ENCODE data around the gene CHST12. TPM values are rescaled to one million over a fixed set of nuclear protein-coding genes. Genes with fewer than 3 reads are reported as not detected.

The CHST12 gene
- total and polyA plus RNA-seq, 11 donors = 12.5 to 20.7 (median 14.8) TPM

GRCh38 chr7:2417981-2418481 is 14.6 kb downstream of the CHST12 start:
- Histone ChIP-seq H3K27me3 (no peaks in the 10 kb centered on the region), H3K4me1 (peaks cover 0 to 26% (median 6%) of the 10 kb centered on the region in 12 donors), H3K9me3 (no peaks in the 10 kb centered on the region), H3K36me3 (peaks cover 0 to 4% (median 0%) of the 10 kb centered on the region in 9 donors), H3K4me3 (no peak overlapping the region), H3K27ac (peak overlapping the region in 2 of 12 donors; percentile 17 to 28)
- intact Hi-C loops (cut with DNase I) = no loop called here
- WGBS, 4 donors = 80 to 88% (median 84%) methylated on average over 15 of the region's 15 CpGs
- no peak for TF ChIP-seq CTCF (IDR thresholded peaks at IDR 0.05)
- TF ChIP-seq POLR2A (IDR thresholded peaks at IDR 0.05) = no peak
- DNase-seq (peak in 1 of 5 donors; percentile 62), ATAC-seq (peak in 3 of 4 donors; percentile 41 to 60 (median 44))

GRCh38 chr7:2420216-2420933 is 17.0 kb downstream of the CHST12 start:
- DNase-seq (no peak), ATAC-seq (no peak)
- Histone ChIP-seq H3K36me3 (peaks cover 0 to 4% (median 0%) of the 10 kb centered on the region in 9 donors), H3K27ac (no peak overlapping the region), H3K27me3 (no peaks in the 10 kb centered on the region), H3K4me1 (peaks cover 0 to 21% (median 4%) of the 10 kb centered on the region in 12 donors), H3K9me3 (no peaks in the 10 kb centered on the region), H3K4me3 (no peak overlapping the region)
- WGBS, 4 donors = 96 to 98% (median 97%) methylated on average over 7 of the region's 7 CpGs
- TF ChIP-seq POLR2A (IDR thresholded peaks at IDR 0.05) (no peak), CTCF (IDR thresholded peaks at IDR 0.05) (no peak)
- intact Hi-C loops (cut with DNase I) = no loop called here

GRCh38 chr7:2421943-2422310 is 18.5 kb downstream of the CHST12 start:
- peaks cover 0 to 4% (median 0%) of the 10 kb centered on the region in 9 donors for H3K36me3 ChIP-seq
- ATAC-seq = no peak
- TF ChIP-seq POLR2A (IDR thresholded peaks at IDR 0.05) (no peak), CTCF (IDR thresholded peaks at IDR 0.05) (no peak)
- DNase-seq = no peak
- 88 to 92% (median 90%) methylated on average over 9 of the region's 9 CpGs for WGBS, 4 donors
- peaks cover 0 to 17% (median 4%) of the 10 kb centered on the region in 12 donors for H3K4me1 ChIP-seq
- H3K9me3 ChIP-seq = no peaks in the 10 kb centered on the region
- intact Hi-C loops (cut with DNase I) = no loop called here
- no peak overlapping the region for H3K4me3 ChIP-seq
- H3K27me3 ChIP-seq = no peaks in the 10 kb centered on the region
- no peak overlapping the region for H3K27ac ChIP-seq

- 88 to 92% (median 91%) methylated on average over 10 of the region's 10 CpGs for WGBS, 4 donors
- Histone ChIP-seq H3K27ac (no peak overlapping the region), H3K4me3 (no peak overlapping the region), H3K36me3 (peaks cover 0 to 4% (median 0%) of the 10 kb centered on the region in 9 donors), H3K4me1 (no peaks in the 10 kb centered on the region), H3K27me3 (no peaks in the 10 kb centered on the region), H3K9me3 (peaks cover 0 to 6% (median 1%) of the 10 kb centered on the region in 12 donors)
- DNase-seq = no peak
- no peak for ATAC-seq
- no peak for TF ChIP-seq CTCF (IDR thresholded peaks at IDR 0.05)
- intact Hi-C loops (cut with DNase I) = no loop called here
Observed at GRCh38 chr7:2425749-2426148, 22.3 kb downstream of the CHST12 start.
